ENCODE results near the gene DFFA.

DFFA gene

DNA sequence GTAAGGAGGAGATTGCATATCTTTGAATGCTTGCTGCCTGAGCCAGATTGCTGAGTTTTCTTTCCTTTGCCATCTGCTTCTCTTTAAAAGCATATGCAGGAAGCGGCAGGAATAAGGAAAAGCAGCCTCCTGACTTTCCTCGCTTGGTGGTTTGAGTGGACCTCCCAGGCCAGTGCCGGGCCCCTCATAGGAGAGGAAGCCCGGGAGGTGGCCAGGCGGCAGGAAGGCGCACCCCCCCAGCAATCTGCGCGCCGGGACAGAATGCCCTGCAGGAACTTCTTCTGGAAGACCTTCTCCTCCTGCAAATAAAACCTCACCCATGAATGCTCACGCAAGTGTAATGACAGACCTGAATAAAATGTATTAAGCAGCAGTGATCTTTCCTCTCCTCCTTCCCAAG lies 21.0 kb downstream of the DFFA start:
- TF ChIP-seq, protein P1, sequence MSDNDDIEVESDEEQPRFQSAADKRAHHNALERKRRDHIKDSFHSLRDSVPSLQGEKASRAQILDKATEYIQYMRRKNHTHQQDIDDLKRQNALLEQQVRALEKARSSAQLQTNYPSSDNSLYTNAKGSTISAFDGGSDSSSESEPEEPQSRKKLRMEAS (IDR thresholded peaks at IDR 0.05), result no peak
- TF ChIP-seq YY1 (IDR thresholded peaks at IDR 0.05; ENCODE audit: low read depth), result no peak
- no peak for TF ChIP-seq EGR1 (IDR thresholded peaks at IDR 0.05)
- no peak for TF ChIP-seq TEAD4 (IDR thresholded peaks at IDR 0.05)
- no peak for TF ChIP-seq CEBPB (IDR thresholded peaks at IDR 0.05)
- no peak for TF ChIP-seq FOXM1 (IDR thresholded peaks at IDR 0.05; ENCODE audit: borderline replicate concordance, low read depth)
- TF ChIP-seq, protein P2, sequence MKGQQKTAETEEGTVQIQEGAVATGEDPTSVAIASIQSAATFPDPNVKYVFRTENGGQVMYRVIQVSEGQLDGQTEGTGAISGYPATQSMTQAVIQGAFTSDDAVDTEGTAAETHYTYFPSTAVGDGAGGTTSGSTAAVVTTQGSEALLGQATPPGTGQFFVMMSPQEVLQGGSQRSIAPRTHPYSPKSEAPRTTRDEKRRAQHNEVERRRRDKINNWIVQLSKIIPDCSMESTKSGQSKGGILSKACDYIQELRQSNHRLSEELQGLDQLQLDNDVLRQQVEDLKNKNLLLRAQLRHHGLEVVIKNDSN (IDR thresholded peaks at IDR 0.05), result no peak
- TF ChIP-seq TCF12 (IDR thresholded peaks at IDR 0.05; ENCODE audit: low read depth), result no peak
- TF ChIP-seq EP300 (IDR thresholded peaks at IDR 0.05; ENCODE audit: borderline replicate concordance), result no peak
- no peak for TF ChIP-seq NFIC (IDR thresholded peaks at IDR 0.05)
- TF ChIP-seq RAD21 (IDR thresholded peaks at IDR 0.05; ENCODE audit: low read depth), result no peak
- TF ChIP-seq CREB1 (IDR thresholded peaks at IDR 0.05; ENCODE audit: low read depth), result no peak
- no peak for TF ChIP-seq ZBTB7A (IDR thresholded peaks at IDR 0.05; ENCODE audit: low read depth)

DNA sequence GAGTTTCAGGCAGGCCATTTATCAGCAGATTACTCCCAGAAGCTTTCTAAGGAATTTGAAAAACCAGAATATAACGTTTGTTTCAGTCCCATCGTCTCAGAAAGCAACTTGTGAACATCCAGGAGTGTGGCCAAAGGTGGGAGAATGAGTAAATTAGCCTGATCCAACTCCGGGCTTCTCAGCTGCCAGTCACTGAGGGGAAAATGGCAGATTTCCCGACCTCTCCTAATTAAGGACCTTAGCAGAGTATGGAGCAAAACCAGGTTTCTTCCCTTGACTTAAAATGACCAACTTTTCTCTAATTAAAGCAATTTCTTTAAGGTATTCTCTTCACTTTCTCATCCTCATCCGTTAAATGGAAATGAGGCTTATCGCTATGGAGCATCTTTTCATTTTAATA lies 21.5 kb downstream of the DFFA start:
- TF ChIP-seq TAF1 (IDR thresholded peaks at IDR 0.05; ENCODE audit: low read depth) (no peak), EP300 (IDR thresholded peaks at IDR 0.05; ENCODE audit: borderline replicate concordance) (no peak), RAD21 (IDR thresholded peaks at IDR 0.05; ENCODE audit: low read depth) (no peak), TEAD4 (IDR thresholded peaks at IDR 0.05) (no peak), FOXM1 (IDR thresholded peaks at IDR 0.05; ENCODE audit: borderline replicate concordance, low read depth) (no peak), CEBPB (IDR thresholded peaks at IDR 0.05) (no peak), NFIC (IDR thresholded peaks at IDR 0.05) (no peak), CREB1 (IDR thresholded peaks at IDR 0.05; ENCODE audit: low read depth) (no peak), REST (IDR thresholded peaks at IDR 0.05; ENCODE audit: low read depth) (no peak), YY1 (IDR thresholded peaks at IDR 0.05; ENCODE audit: low read depth) (no peak)

DNA sequence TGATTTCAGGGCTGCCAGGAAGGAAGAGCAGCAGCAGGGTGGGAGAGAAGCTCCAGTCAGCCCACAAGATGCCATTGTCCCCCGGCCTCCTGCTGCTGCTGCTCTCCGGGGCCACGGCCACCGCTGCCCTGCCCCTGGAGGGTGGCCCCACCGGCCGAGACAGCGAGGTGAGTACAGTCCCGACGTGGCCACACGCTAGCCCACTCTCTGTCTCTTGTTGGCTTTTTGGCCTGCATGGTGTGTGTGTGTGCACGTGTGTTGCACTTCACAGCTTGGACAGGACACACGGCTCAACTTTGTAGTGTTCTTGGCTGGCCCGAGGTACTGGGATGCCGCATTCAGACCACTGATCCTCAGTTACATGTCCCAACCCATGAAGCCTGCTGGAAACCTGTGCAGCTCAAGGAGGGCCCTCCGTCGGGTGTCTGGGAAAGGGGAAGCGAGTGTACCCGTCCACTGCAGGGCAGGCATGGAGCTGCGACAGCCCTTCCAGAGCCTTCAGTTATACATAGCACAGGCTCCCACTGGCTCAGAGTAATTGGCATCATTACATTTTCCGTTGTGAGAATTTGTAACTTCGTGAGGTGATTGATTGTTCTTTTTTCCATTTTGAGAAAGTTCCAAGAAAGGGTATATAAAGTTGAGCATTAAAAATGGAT lies 22.0 kb downstream of the DFFA start:
- no peak for TF ChIP-seq RAD21 (IDR thresholded peaks at IDR 0.05; ENCODE audit: low read depth)
- TF ChIP-seq CEBPB (IDR thresholded peaks at IDR 0.05), result no peak
- TF ChIP-seq NFIC (IDR thresholded peaks at IDR 0.05), result no peak
- no peak for TF ChIP-seq EP300 (IDR thresholded peaks at IDR 0.05; ENCODE audit: borderline replicate concordance)
- TF ChIP-seq, protein P2 (IDR thresholded peaks at IDR 0.05), result no peak
- no peak for TF ChIP-seq REST (IDR thresholded peaks at IDR 0.05; ENCODE audit: low read depth)
- no peak for TF ChIP-seq ZBTB7A (IDR thresholded peaks at IDR 0.05; ENCODE audit: low read depth)
- TF ChIP-seq, protein P1 (IDR thresholded peaks at IDR 0.05), result no peak
- TF ChIP-seq FOXM1 (IDR thresholded peaks at IDR 0.05; ENCODE audit: borderline replicate concordance, low read depth), result no peak
- no peak for TF ChIP-seq TAF1 (IDR thresholded peaks at IDR 0.05; ENCODE audit: low read depth)
- no peak for TF ChIP-seq EGR1 (IDR thresholded peaks at IDR 0.05)
- TF ChIP-seq YY1 (IDR thresholded peaks at IDR 0.05; ENCODE audit: low read depth), result no peak
- TF ChIP-seq TEAD4 (IDR thresholded peaks at IDR 0.05), result no peak
- TF ChIP-seq TCF12 (IDR thresholded peaks at IDR 0.05; ENCODE audit: low read depth), result no peak
- no peak for TF ChIP-seq CREB1 (IDR thresholded peaks at IDR 0.05; ENCODE audit: low read depth)

- no peak for TF ChIP-seq REST (IDR thresholded peaks at IDR 0.05; ENCODE audit: low read depth)
- TF ChIP-seq TAF1 (IDR thresholded peaks at IDR 0.05; ENCODE audit: low read depth), result no peak
- TF ChIP-seq EGR1 (IDR thresholded peaks at IDR 0.05), result no peak
- no peak for TF ChIP-seq FOXM1 (IDR thresholded peaks at IDR 0.05; ENCODE audit: borderline replicate concordance, low read depth)
- TF ChIP-seq, protein P1 (IDR thresholded peaks at IDR 0.05), result no peak
- no peak for TF ChIP-seq CEBPB (IDR thresholded peaks at IDR 0.05)
- TF ChIP-seq ZBTB7A (IDR thresholded peaks at IDR 0.05; ENCODE audit: low read depth), result no peak
- no peak for TF ChIP-seq YY1 (IDR thresholded peaks at IDR 0.05; ENCODE audit: low read depth)
- no peak for TF ChIP-seq TEAD4 (IDR thresholded peaks at IDR 0.05)
- no peak for TF ChIP-seq TCF12 (IDR thresholded peaks at IDR 0.05; ENCODE audit: low read depth)
Observed at GRCh38 chr1:10449751-10450150, 22.6 kb downstream of the DFFA start, which contains the start of gene CORT. TSS of gene CORT (plus strand) at chr1:10450031. CDS start at chr1:10450224, 193 bp downstream.
